ENCODE results near the gene WWOX.
A peak's percentile ranks its signal among the peaks of the same experiment; 100 is the strongest.

The WWOX gene

DNA sequence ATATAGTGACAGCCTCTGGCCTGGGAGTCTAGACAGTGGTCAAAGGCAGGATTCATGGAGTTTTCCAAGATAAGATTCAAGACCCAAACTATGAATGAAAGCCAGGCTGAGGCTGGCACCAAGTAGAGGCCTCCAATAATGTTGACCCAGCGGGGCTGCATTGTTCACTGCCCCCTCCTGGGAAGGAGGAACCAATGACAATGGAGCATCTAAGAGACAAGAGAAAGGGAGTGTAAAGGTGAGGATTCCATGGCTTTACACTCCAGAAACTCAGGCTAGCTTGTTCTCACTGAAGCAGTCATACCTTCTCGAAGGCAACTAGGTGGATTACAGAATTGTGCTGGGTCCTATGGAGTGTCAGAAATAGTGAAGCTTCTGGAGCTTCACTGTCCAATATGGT, 380.3 kb downstream of the WWOX start:
- no peak for DNase-seq

DNA sequence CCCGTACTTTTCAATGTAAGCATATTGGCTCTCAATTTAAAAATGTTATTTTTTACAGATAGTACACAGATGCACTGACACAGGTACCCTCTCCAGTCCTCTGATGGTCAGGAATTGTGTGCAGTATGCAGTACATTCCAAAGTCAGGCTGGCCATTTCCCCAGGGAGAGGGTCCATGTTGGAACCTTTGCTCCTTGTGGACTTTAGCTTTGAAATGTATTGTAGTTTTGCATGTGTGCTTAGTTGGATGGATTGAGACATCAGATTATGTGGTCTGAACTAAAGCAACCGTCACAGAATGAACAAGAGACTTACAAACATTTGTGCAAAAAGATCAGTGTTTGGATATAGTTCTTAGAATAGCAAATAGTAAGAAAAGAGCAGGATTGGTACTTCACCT, 381.1 kb downstream of the WWOX start:
- no peak for DNase-seq

DNA sequence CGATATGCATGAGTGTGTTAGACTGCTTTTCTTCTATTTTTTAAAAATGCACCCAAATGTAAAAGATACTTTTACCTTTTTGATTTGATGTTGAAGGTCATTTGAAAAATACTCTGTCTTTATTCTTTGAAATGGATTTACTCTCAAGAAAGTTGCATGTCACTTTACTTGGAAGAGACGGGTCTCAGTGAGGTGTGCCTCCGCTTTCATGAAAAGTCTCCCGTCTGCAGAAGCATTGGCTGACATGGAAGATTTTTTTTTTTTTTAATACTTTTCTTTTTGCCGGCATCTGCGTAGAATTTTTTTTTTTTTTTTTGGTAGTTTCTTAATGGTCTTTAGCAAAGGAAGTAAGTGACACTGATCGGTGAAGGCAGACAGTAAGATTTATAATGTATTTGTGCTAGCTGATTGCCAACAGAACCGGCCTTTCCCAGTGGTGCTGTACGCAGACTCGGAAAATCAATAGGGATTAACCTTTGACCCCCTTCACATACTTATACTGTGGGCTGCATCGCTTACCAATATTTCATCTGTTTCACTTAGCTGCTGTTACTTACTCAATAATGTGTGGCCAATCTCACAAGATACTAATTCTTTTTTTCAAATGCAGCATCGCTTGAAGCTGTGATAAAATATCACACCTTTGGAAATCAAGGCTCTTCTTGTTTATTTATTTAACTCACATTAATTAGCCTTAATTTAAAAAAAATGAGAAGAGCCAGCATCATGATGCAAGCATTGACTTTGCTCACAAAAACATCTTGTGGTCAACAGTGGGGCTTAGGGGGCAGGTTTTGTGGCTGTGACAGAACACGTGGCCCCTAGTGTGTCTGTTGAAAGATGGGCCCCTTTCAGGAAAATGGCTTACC, 383.9 kb downstream of the WWOX start:
- DNase-seq, result no peak

DNA sequence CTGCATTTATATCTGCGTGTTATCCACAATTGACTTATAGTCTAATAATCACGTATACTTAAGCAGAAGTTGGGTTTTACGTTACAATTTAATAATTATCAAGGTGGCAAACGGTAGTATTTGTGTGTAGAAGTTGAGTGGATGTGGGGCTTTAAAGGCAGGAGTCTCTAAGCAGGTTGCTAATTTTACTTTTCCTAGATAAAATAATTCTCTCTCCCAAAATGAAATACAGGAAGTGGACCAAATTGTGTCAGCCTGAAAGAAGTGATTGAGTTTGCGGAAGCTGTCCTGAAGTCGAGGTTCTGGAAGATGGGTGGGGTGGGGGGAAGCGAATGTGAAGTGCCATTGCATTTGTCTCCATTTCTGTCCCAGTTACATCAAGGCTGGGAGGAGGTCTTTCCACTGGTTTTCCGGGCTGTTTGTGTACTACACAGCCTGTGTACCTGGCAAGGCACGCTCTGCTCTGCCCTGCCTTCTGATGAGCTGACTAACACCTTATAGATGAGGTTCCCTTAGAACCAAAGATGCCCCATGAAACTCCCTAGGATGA, 385.1 kb downstream of the WWOX start:
- DNase-seq, result no peak

DNA sequence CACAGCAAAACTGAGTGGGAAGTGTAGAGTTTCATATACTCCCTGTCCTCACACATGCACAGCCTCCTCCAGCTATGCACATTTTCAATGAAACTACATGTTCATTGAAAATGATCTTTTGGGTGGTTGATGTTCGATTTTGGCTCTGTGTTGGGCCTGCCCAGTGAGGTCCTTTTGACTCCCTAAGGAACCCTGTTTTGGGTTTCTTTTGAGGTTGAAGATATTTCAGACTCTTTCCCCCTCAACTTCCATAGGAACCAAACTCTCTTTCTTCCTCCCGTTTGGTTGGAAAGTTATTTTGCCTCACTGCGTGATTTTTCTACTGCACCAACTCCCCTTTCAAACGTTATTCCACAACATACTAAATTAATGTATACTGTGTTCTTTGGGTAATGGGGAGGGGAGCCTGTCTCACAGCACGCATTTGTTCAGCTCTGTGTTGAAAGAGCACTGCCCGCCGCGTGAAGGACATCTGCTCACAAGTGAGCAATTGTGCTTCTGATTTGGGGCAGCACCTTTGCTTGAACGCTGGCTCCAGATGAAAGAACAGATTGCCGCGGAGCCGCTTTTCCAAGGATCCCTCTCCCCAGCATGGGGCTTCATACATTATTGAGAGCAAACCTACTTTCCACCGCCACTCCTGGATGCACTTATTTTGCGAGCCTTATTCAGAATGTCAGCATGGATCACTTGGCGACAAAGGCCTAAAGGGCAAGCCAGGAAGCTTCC, 385.9 kb downstream of the WWOX start:
- no peak for DNase-seq

DNA sequence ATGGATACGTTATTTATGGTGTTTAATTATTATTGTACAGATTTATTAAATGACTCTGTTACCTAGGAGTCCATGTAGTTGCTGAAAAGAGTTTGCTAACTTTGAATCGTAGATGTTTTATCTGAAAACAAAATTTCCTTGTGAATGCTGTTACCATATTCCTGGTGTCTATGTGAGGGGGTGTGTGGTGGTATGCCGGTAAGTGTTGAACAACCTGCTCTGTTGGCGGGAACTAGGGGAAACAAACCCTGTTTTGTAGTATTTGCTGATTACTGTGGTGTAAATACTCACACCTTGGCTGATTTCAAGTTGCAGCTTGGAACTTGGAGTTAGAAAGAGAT, 386.4 kb downstream of the WWOX start:
- no peak for DNase-seq

DNA sequence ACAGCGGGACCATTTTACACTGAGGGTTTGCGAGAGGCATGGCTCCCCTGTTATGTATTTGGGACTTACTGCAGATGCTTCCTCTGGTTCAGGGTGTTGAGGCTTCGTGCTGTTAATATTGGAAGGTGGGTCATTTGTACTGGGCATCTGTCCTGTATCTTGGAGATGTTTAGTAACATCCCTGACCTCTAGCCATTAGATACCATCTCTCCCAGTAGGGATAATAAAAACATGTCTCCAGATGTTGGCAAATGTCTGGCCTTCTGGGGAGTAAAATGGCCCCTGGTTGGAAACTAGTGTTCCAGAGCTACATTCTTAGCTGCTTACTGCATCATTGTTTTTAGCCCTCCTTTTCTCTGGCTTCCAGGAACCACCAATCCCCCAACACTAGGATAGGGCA, 388.0 kb downstream of the WWOX start:
- no peak for DNase-seq

DNA sequence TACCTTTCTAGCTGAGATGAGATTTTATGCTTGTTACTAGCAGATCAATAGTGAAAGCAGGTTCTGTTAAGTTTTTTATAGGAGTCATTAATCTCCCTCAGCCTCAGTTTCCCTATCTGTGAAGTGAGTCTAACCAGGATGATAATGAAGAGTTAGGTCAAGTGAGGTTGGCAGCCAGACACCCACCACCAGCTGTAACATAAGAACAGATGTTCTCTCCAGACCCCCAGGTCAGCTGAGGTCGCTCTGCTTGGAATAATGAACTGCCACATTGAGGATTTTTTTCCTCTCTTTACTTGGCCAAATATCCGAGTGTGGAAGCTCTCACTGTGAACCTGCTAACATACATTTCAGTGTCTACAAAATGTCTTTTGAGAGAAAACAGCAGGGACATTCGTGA, 389.6 kb downstream of the WWOX start:
- DNase-seq, result no peak

DNA sequence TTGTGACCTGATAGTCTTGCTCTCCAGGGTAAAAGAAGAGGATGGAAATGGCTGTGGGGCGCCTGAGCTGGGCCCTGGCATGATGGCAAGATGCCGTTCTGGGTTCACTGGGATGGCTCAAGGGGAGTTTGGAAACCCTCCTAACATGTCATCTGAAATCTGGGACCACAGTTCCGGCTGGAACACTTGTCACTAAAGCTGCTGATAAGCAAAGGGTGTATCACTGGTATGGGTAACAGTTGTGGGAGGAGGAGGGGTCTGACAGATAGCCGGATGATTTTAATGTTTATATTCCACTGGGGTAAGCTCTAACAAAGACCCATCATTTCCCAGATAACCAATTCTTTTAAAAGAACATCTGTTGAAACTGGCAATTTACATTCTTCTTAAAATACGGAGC, 390.2 kb downstream of the WWOX start:
- DNase-seq, result no peak

DNA sequence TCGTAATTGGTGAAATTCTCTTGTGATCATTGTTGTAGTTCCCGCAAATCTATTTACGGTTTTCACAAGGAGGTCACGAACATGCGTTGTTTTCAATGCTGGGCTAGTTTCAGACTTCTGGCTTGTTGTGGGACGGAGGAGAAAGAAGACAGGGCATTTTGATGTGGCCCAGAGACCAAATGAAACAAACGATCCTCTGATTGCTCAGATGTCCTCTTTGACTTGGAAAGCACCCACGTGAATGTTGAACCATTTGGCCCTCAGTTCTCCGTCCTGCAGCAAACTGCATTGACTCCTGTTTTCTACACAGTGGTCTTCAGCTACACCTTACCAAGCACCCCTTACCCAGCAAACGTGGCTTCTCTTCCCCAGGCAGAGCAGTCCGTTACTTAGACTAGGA, 391.0 kb downstream of the WWOX start:
- no peak for DNase-seq

DNA sequence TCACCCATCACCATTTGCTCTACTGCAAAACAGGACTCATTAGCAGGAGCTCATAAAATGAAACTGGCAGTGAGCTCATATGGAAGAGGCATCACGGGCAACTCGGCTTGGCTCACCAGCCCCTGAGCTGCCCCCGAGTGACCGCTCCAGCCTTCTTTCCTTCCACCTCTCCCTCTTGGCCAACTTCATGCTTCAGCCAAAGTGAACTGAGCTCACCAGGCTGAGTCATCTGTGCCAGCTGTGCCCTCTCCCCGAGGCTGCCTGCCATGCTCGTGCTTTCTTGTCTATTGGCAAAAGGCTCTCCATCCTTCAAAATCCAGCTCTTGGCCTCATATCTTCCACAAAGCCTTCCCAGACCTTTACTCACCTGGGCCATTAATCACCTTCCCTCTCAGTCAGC, 391.4 kb downstream of the WWOX start:
- DNase-seq, result no peak

DNA sequence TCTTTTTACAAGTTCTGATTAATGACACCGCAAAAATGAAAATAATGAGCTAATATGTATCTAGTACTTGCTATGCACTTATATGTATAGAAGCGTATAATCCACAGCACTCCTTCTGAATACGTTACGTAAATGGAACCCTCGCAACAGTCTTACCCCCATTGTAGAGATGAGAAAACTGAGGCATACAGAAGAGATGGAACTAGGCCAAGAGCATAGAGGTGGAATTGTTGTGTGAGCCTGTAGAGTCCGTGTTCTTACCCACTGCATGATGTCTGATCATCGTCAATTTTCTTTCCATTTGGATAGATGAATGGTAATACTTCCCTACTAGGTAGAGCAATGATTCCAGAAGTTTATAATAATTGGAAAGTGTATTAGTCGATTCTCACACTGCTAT, 394.1 kb downstream of the WWOX start:
- DNase-seq, result no peak

DNA sequence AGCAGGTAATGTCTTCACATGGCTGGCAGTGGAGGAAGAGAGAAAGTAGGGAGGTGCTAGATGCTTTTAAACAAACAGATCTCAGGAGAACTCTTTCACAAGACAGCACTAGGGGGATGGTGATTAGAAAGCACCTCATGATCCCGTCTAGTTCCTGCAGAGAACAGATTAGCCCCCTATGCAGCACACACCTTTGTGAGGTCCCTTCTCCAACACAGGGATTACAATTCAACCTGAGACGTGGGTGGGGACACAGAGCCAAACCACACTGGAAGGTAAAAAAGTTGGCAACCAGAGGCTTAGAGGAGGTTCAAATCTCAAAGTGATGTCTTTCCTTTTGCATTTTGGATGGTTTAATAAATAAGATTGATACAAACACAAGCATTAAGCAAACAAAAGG, 394.7 kb downstream of the WWOX start:
- no peak for DNase-seq

DNA sequence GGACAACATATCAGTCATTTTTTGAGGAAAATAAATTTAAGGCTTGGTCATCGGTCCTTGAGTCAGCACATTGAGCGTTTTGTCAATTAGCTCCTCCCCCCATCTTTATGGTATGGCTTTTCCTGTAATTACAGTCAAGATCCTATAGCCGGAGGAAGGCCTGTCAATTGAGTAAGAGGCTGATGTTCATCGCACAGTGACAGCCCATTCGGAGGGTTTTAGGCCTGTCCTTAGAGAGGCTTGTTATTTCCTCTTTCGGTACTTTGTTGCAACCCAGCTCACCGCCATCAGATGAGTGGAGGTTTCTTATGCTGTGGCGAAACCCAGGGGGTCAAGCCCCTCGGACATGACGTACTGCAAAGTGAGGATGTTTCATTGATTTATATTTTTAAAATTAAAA, 395.2 kb downstream of the WWOX start:
- DNase-seq, result no peak

DNA sequence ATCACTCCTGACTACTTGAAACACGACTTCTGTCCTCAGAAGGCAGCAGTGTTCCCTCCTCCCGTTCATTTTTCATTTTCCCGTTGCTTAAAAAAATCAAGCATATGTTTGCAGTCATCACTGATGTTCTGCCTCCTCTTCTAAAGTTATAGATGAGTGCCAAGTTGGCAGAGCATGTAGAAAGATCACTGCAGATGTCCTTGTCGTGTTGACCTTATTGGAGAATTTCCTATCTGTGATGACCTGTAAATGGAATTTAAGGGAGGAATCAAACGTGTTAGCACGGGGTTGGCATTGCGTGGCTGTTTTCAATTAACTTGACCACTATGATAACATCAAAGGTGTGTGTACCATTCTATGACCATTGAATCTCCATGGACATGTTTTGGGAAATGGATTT, 396.7 kb downstream of the WWOX start:
- no peak for DNase-seq

DNA sequence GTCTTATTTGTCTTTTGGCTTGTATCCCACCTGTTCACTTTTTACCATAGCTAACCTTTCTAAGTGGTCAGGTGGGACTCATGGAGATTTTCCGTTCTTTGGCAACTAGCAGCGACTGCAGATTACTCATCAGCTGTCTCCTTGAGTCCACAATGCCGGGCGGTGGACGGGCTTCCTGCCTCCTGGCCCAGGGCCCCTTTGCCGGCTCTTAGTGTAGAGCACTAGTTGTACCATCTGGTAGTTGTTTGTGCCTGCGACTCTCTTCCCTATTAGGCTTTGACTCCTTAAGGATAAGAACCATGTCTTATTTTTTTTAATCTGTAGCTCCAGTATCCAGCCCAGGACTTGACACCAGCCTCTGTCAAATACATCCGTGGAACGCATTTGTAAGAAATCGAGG, 399.9 kb downstream of the WWOX start:
- no peak for DNase-seq

DNA sequence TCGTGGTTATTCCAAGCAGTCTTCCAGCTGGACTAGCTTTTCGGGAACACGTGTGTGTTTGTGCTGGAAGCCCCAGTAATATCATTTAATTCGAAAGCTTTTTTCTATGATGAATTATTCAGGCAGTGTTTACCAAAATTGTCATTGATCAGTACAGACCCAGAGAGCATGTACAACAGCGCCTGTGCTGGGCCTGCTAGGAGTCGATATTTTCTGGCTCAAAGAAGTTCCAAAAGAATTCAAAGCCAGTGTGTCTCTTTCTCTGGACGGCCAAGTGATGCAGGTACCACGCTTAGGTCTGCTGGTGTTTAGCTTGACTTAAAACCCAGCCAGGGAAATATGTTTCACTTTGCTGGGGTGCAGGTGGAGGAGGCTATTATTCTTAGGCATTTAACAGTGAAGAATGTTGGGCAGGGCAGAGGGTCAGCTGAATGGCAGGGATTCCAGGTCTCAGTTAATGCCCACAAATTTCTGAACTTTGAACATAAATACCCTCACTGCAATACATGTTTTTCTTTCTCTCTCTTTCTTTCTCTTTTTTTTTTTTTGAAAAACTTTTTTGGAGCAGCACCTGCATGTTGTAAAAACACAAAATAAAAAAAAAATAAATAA, 401.3 kb downstream of the WWOX start:
- DNase-seq, result no peak

DNA sequence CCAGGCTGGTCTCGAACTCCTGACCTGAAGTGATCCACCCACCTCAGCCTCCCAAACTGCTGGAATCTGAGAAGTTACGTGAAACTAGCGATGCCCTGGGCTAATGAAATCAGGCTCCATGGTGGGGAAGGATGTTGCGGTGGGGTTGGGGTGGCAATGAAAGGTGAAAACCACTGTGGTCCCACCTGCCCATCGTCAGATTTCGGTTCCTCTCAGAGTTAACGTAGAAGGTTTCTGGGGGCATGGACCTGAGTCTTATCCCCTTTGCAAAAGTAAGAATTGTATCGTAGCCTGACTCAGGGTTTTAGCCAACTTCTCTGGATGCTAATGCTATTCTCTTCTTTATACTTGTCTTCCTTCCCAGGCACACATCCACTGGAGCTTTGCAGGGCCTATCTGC, 402.3 kb downstream of the WWOX start:
- DNase-seq, result no peak

DNA sequence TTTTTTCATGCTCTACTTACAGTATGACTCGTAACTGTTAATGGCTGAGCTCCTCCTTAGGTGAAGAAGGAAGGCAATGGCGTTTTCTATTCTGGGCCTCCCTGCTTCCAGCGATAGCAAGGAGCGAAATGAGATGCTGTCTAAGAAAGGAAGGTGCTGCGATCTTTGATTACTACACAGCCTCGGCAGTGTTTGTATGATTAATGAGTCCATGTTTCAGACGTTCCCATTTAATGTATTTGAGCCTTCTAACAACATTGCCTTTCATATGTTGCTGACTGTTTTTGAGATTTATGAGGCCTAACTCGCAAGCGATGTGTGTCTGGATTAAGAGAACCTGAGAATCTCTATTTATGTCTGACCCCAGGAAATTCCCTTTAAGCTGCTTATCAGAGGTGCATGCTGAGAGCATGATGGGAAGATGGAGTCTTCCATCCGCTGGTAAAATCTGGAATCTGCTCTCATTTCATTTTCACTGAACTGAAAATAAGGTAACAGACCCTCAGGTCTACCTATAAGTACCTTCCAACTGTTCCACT, 403.4 kb downstream of the WWOX start:
- DNase-seq, result no peak

DNA sequence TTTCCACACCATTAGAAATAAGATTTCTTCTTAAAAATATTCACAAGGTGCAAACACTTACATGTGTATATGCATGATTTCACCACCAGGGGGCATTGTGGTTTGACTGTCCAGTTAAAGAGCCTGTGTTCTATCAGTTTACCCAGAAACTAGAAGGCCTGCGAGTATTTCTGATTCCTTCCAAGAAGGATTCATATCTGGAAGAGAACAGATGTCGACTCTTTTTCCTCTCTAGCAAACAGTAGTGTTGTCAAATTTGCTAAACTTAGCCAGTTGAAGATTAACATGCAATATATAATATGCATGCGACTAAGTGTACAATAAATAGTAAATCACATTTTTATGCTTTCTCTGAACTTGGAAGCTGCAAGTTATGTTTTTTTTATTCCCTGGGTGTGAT, 404.1 kb downstream of the WWOX start:
- DNase-seq, result peak in 4 of 5 donors; percentile 8 to 54 (median 38)

DNA sequence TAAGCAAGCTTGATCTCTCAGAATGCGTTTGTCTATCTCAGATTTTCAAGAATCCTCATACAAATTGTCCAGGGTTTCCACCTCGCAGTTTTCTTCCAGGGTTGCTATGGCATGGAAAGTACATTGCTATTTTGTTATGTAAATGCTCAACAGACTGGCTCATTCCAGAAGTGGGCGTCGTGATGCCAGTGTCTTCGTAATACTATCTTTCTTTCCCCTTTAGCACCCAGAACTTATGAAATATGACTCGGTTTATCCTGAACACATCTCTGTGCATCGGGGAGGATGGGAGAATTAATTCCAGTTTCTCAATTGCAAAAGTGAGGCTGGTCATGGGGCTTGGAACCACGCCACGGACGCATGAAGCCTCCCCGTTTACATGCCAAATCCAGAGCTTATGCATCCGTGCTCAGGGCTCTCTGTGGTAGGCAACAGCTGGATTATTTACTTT, 405.0 kb downstream of the WWOX start:
- no peak for DNase-seq

DNA sequence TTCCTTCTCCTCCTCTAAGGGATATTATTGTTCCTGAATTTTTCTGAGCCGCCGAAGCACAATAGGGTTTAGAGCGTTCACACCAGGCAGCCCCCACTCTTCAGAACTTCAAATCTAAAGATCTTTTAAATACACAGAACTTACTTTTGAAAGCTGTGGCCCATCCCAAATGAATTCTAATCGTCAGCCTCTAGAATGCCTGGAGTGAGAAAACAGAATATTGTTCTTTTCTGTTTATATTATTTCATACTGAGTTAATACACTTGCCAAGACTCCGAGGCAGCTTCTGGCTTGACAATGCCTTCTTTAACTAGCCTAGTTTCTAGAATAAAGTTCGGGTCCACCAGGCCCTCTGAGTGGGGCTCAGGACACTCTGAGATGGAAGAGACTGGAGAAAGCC, 405.6 kb downstream of the WWOX start:
- DNase-seq, result no peak

All from T-helper 1 cell (primary cell).